ENCODE measurements around the gene IPO13.

The IPO13 gene

DNA sequence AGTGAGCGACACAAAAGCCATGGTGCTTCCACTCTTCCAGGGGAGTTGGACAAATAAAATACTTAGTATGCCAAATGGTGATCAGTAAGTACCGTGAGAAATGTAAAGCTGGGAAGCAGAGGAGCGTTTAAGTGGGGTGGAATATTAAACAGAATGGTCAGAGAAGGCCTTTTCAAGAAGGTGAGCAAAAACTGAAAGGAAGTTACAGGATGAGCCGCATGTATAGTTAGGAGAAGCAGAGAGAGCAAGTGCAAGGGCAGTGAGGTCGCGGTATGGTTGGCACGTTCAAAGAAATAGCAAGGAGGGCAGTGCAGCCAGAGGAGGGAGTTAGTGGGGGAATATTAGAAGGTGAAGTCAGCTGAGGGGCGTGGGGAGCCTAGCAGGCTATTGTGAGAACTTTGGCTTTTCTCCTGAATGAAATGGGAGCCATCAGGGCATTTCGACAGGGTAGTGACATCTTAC lies 27.3 kb downstream of the IPO13 start:
- H3K4me3 Mint-ChIP-seq, result peak overlapping the region; percentile 94 to 95
- H3K27ac Mint-ChIP-seq, result peak overlapping the region; percentile 95 to 96
- ATAC-seq (no peak), DNase-seq (no peak)
- peaks cover 77% of the 10 kb centered on the region for H3K4me1 Mint-ChIP-seq
- H3K9me3 Mint-ChIP-seq, result no peaks in the 10 kb centered on the region
- no peaks in the 10 kb centered on the region for H3K27me3 Mint-ChIP-seq

DNA sequence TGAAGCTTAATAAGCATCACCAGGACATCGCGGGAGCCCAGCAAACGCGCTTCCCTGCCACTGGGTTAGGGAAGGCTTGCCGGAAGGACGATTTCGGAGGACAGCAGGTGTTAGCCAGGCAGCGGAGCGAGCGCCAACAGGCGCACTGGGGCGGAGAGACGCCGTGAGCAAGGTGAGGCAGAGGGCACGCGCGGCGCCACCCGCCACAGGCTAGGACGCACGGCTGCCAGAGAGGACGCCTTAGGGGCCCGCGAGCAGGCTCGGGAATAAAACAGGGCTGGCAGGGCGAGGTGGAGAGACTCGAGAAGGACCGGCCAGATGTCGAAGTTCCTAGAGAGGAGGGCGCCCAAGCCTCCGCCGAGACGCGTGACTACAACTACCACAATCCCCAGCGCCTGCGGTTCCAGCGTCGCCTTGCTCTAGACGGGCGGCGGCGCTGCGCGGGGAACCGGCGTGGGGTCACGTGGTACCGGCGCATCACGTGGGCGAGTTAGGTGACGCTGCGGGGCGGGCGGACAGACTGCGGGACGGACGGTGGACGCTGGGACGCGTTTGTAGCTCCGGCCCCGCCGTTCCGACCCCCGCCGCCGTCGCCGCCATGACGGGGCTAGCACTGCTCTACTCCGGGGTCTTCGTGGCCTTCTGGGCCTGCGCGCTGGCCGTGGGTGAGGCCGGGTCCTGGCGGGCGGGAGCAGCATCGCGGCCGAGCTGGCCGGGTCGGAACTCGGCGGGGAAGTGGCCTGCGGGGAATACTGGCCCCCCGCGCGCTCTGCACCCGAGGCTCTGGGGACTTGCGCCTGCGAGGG lies 27.9 kb downstream of the IPO13 start, which contains the start of gene ATP6V0B:
Gene ATP6V0B, plus strand, starts transcription at position 518 of the 806 bp plus-strand sequence. Its CDS starts 81 bp downstream, at position 599.
- Mint-ChIP-seq H3K4me3 (peak within 1 kb of the TSS; percentile 94 to 95), H3K4me1 (peaks cover 72% of the 10 kb centered on the region), H3K27me3 (no peaks in the 10 kb centered on the region), H3K9me3 (no peaks in the 10 kb centered on the region), H3K27ac (peak within 1 kb of the TSS; percentile 95 to 96)
- ATAC-seq, result peak; percentile 82
- peak; percentile 91 to 94 for DNase-seq

DNA sequence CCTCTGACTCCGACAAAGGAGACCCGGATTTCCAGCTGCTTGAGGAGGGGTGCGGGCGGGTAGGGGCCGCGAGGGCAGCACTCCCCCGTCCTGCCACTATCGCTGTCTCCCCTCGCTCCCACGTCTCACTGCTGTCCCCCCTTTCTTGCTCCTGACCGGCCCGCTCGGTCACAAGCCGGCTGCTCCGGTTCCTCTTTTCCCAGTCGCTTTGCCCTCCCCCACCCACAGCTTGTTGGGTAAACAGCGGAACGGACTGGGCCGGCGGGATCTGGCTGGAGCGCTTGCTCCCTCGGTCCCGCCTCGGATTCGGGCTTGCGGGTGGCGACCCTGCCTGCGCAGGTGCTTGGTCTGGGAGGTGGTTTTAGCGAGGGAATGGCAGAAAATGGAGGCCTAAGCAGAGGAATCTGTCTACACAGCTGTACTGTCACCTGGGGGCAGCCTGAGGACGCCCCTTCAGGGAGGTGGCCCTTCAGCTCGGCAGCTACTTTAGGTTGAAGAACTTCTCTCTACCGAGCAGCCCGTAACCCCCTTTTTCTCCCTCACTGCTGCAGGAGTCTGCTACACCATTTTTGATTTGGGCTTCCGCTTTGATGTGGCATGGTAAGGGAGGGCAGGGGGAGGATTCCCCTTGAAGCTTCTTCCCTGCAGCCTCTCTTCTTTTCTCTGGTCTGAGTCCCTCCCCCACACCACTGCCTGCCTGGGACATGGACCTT lies 28.7 kb downstream of the IPO13 start:
- Mint-ChIP-seq H3K9me3 (no peaks in the 10 kb centered on the region), H3K4me1 (peaks cover 70% of the 10 kb centered on the region), H3K27me3 (no peaks in the 10 kb centered on the region), H3K27ac (peak overlapping the region; percentile 66 to 83), H3K4me3 (peak overlapping the region; percentile 94 to 95)
- peak in 1 of 2 donors; percentile 29 for DNase-seq
- ATAC-seq, result peak; percentile 1

DNA sequence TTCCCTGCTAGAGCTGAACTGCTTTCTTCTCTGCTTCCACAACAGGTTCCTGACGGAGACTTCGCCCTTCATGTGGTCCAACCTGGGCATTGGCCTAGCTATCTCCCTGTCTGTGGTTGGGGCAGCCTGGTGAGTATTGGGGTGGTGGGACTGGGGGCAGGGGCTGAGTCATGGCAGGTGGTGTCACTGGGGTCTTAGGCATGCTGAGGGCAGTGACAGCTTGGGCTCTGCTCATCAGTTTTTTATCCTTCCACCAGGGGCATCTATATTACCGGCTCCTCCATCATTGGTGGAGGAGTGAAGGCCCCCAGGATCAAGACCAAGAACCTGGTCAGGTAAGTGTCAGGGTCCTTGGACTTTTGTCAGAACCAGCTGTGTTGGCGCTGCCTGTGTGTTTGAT lies 29.3 kb downstream of the IPO13 start:
- DNase-seq, result no peak
- H3K9me3 Mint-ChIP-seq, result no peaks in the 10 kb centered on the region
- no peak overlapping the region for H3K27ac Mint-ChIP-seq
- no peaks in the 10 kb centered on the region for H3K27me3 Mint-ChIP-seq
- peaks cover 70% of the 10 kb centered on the region for H3K4me1 Mint-ChIP-seq
- peak overlapping the region; percentile 94 to 95 for H3K4me3 Mint-ChIP-seq
- no peak for ATAC-seq

- Mint-ChIP-seq H3K9me3 (no peaks in the 10 kb centered on the region), H3K4me3 (peak overlapping the region; percentile 2 to 95), H3K27me3 (no peaks in the 10 kb centered on the region), H3K4me1 (peaks cover 65% of the 10 kb centered on the region), H3K27ac (no peak overlapping the region)
- ATAC-seq (no peak), DNase-seq (no peak)
Observed at GRCh38 chr1:43976890-43977289, 30.1 kb downstream of the IPO13 start.

- Mint-ChIP-seq H3K4me3 (peak overlapping the region; percentile 41 to 75), H3K4me1 (peaks cover 61% of the 10 kb centered on the region), H3K27me3 (no peaks in the 10 kb centered on the region), H3K9me3 (no peaks in the 10 kb centered on the region), H3K27ac (peak overlapping the region in 1 of 2 donors; percentile 35)
- DNase-seq (no peak), ATAC-seq (no peak)
Observed at GRCh38 chr1:43977376-43978263, 30.9 kb downstream of the IPO13 start.

DNA sequence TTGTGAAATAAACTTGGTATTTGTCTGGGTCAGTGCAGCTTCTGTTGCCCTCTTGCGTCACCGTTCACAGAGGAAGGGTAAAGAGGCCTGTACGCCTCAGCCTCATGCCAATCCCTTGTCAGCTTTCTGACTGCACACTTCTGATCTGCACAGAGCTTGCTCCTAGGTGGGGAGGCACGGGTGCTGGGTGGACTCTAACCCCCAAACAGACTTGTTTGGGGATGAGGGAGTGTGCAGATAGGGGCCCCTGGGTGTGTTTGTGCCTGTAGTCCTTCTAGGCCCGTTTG lies 31.5 kb downstream of the IPO13 start:
- no peaks in the 10 kb centered on the region for H3K27me3 Mint-ChIP-seq
- DNase-seq, result no peak
- peaks cover 59% of the 10 kb centered on the region for H3K4me1 Mint-ChIP-seq
- no peak for ATAC-seq
- no peaks in the 10 kb centered on the region for H3K9me3 Mint-ChIP-seq
- peak overlapping the region; percentile 41 to 75 for H3K4me3 Mint-ChIP-seq
- no peak overlapping the region for H3K27ac Mint-ChIP-seq

- ATAC-seq (peak; percentile 24), DNase-seq (peak; percentile 33 to 36)
- H3K9me3 Mint-ChIP-seq, result no peaks in the 10 kb centered on the region
Observed at GRCh38 chr1:43978551-43979260, 32.0 kb downstream of the IPO13 start, which contains the start of gene B4GALT2. Gene B4GALT2, plus strand, starts transcription at chr1:43979210. Its CDS starts 1,951 bp downstream, at chr1:43981161.

DNA sequence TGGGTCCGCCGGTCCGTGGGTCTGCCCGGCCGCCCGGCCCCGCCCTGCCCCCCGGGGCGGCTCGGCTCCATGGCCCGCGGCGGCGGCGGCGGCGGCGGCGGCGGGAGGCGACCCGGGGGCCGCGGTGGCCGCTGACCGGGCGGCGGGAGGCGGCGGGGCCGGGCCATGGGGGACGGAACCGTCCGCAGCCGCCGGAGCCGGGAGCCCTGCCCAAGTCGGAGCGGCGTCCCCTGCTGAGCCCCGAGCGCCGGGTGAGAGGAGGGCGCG lies 32.4 kb downstream of the IPO13 start:
- ATAC-seq, result no peak
- no peak for DNase-seq
- H3K9me3 Mint-ChIP-seq, result no peaks in the 10 kb centered on the region
- H3K4me3 Mint-ChIP-seq, result no peak overlapping the region
- H3K27me3 Mint-ChIP-seq, result no peaks in the 10 kb centered on the region
- peaks cover 49% of the 10 kb centered on the region for H3K4me1 Mint-ChIP-seq
- H3K27ac Mint-ChIP-seq, result no peak overlapping the region

More at GRCh38 chr1:43978551-43979260, 32.0 kb downstream of the IPO13 start, which contains the start of gene B4GALT2:
- H3K27ac Mint-ChIP-seq, result peak within 1 kb of the TSS; percentile 55 to 89
- peak within 1 kb of the TSS; percentile 84 to 89 for H3K4me3 Mint-ChIP-seq
- peaks cover 54% of the 10 kb centered on the region for H3K4me1 Mint-ChIP-seq
- no peaks in the 10 kb centered on the region for H3K27me3 Mint-ChIP-seq

GRCh38 chr1:43979528-43980254 lies 32.9 kb downstream of the IPO13 start:
- Mint-ChIP-seq H3K4me1 (peaks cover 46% of the 10 kb centered on the region), H3K27me3 (no peaks in the 10 kb centered on the region), H3K27ac (peak overlapping the region; percentile 50 to 89), H3K4me3 (peak overlapping the region; percentile 84 to 89), H3K9me3 (no peaks in the 10 kb centered on the region)
- ATAC-seq, result peak; percentile 24
- peak; percentile 26 to 37 for DNase-seq

DNA sequence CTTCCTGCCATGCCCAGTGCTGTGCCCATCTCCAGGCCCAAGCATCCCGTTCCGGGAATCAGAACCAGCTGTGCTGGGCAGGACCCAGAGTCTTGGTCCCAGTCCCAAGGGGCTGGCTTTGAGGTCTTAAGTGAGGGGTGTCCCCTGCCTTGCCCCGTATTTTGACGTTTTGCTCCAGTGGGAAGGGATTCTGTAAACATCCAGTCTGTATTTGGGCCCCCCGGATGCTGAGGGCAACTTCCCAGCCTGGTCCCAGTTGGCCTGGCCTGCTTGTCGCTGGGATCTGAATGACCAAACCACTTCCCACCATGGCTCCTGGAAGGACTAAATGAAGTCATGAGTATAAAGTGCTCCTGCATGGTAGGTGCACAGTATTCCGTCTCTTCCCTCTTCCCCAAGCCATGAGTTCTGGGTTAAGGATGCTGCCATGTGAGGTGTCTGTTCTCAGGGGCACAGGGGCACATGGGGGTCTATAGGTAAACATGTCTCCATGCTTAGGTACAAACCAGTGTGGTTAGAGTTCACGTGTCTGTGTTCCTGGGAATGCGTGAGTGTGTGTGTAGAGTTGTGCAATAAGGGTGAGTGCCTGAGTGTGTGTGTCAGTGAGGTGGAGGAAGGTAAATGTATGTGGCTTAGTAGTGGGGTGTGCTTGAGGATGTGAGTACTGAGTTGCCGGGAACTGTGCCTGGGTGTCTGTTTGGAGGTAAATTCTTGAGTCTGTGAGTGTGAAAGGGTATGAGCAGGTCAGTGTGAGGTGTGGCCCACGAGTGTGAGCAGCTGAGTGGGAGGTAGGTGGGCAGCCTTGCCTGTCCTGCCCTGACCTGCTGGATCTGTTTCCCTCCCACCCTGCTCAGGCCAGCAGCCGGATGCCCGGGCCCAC lies 33.7 kb downstream of the IPO13 start:
- Mint-ChIP-seq H3K9me3 (no peaks in the 10 kb centered on the region), H3K27me3 (no peaks in the 10 kb centered on the region), H3K4me1 (peaks cover 46% of the 10 kb centered on the region), H3K27ac (peak overlapping the region in 1 of 2 donors; percentile 50), H3K4me3 (peak overlapping the region; percentile 84 to 89)
- no peak for ATAC-seq
- DNase-seq, result no peak

- ATAC-seq (no peak), DNase-seq (no peak)
- no peaks in the 10 kb centered on the region for H3K9me3 Mint-ChIP-seq
- peaks cover 40% of the 10 kb centered on the region for H3K4me1 Mint-ChIP-seq
- H3K27me3 Mint-ChIP-seq, result no peaks in the 10 kb centered on the region
- H3K4me3 Mint-ChIP-seq, result no peak overlapping the region
- H3K27ac Mint-ChIP-seq, result no peak overlapping the region
Observed at GRCh38 chr1:43981135-43981491, 34.4 kb downstream of the IPO13 start.

- H3K9me3 Mint-ChIP-seq, result no peaks in the 10 kb centered on the region
- H3K27ac Mint-ChIP-seq, result no peak overlapping the region
- peaks cover 35% of the 10 kb centered on the region for H3K4me1 Mint-ChIP-seq
Observed at GRCh38 chr1:43981636-43982035, 34.9 kb downstream of the IPO13 start.

GRCh38 chr1:43982241-43982640 lies 35.5 kb downstream of the IPO13 start:
- H3K9me3 Mint-ChIP-seq, result no peaks in the 10 kb centered on the region
- H3K27ac Mint-ChIP-seq, result no peak overlapping the region
- no peak for DNase-seq

More at GRCh38 chr1:43981636-43982035, 34.9 kb downstream of the IPO13 start:
- no peak for DNase-seq
- no peak for ATAC-seq
- Mint-ChIP-seq H3K27me3 (no peaks in the 10 kb centered on the region), H3K4me3 (no peak overlapping the region)

More at GRCh38 chr1:43982241-43982640, 35.5 kb downstream of the IPO13 start:
- no peak for ATAC-seq
- H3K27me3 Mint-ChIP-seq, result no peaks in the 10 kb centered on the region
- no peak overlapping the region for H3K4me3 Mint-ChIP-seq
- H3K4me1 Mint-ChIP-seq, result peaks cover 29% of the 10 kb centered on the region
